GM19099 (cell line): ENCODE data around the gene ZNF837.

ENCODE experiments used
- POLR2A ChIP-seq: IDR thresholded peaks from 3 replicates; pipeline ENCODE4 v1.6.1; 2011; ENCODE audit warnings: low read depth; ENCODE audit not compliant: insufficient read length; ENCODE audit errors: extremely low read depth

Gene ZNF837

DNA sequence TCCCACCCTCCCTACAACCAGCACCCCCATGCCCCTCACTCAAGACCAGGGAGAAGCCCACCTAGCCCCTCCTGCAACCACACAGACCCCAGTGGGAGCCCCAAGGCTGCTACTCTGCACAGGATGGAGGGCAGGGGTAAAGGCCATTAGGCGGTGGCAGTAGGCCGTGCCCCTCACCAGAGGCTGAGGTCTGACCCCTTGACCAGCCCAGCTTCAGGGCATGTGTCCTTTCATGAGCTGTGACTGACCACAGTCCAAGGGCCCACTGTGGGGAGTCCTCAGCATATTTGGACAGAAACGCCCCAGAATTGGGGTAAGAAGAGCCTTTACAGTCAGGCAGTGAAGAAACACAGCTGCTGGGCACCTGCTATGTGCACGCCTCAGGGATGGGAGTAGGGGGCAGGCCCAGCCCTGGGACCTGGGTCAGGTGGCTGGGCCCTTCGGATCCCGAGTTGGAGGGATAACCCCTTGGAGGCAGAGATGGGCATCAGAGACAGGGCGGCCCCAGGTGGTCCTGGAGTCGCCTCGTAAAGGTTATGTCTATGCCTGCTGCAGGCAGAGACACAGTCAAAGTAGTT lies 4.6 kb upstream of the ZNF837 start:
- TF ChIP-seq POLR2A = no peak

DNA sequence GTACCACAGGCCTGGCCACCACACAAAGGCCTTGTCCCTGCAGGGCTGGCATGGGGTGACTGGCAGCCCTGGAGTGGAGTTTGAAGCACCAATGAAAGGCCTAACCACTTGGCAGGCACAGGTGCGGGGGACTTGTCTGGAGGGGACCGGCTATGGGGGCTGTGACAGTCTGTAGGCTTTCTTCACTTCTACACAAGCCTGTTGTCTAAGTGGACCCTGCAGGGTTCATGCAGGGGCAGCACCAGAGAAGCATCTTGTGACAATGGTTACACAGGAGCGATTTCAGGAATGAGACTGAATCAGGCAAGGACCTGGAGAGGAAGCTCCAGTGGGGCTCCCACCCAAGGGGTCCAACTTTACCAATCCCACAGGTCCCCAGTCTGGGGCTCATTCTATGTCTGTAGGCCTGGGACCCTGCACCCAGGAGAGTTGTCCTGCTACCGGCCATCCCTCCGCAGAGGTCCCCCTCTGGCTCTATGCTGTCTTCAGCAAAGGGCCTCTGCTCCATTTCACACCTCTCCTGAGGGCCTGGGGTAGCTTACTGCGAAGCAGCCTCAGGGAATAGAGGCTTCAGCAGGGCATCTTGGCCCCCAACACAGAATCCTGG lies 2.3 kb upstream of the ZNF837 start:
- no peak for TF ChIP-seq POLR2A

DNA sequence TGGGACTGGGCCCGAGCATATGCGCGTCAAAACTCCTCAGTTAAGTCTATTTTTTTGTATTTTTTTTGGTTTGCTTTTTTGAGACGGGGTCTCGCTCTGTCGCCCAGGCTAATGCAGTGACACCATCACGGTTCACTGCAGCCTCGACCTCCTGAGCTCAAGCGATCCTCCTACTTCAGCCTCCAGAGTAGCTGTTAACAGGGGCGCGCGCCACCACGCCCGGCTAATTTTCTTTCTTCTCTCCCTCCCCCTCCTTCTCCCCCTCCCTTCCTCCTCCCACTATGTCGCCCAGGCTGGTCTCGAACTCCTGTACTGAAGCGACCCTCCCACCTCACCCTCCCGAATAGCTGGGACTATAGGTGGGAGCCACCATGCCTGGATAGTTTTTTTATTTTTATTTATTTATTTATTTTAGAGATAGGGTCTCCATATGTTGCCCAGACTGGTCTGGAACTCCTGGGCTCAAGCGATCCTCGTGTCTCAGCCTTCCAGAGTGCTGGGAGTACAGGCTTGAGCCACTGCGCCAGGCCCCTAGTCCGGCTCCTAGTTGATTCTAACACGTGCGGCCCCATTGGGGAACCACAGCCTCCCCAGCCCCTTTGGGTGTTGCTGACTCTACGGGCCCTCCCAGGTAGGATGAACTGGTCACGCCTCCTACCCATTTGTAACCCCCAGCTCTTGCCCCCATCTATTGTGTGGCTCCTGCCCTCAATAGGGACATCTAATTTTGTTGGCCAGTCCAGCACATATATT lies 806 bp upstream of the ZNF837 start:
- TF ChIP-seq POLR2A = no peak

DNA sequence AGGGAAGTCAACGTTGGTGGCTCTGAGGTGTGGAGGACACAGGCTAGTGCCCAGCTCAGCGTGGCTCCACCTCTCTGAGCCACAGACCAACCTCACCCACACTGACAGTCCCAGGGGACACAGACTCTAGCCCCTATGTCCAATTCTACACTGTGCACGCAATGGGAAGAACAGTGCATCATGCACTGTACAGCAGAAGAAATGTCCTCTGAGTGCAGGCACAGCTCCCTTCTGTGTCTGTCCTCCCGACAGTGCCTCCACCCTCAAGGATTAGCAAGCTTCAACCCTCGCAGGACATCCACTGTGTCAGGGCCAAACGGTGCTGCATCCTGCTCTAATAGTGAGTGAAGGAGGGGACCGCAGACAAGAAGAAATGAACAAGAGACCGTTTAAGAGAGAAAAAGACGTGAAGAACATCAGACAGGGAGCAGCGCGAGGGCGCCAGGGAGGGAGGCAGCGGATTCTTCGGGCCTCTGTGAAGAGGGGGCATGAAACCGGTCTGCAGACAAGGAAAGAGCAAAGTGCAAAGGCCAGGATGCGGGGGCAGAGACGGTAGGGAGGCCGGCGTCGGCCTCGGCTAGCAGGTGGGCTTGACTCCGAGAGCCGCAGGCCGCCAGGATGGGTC lies 681 bp downstream of the ZNF837 start:
- no peak for TF ChIP-seq POLR2A

DNA sequence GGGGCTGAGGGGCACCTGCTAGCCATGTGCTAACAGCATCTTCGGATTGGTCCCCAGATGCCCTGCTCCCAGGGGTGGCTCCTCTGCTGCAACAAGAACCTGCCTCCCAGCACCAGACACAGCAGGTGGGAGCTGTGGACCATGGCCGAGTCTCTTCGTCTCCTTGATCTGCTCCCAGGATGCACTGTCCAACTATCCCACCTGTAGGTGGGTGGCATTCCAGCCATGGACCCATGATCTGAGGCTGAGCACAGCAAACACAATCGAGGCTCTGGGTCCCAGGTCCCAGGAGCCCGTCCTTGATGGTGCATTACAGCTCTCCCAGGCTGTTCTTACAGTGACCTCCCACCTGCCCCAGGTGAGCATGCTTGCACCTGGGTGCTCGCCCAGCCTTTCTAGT lies 1.6 kb downstream of the ZNF837 start:
- no peak for TF ChIP-seq POLR2A

DNA sequence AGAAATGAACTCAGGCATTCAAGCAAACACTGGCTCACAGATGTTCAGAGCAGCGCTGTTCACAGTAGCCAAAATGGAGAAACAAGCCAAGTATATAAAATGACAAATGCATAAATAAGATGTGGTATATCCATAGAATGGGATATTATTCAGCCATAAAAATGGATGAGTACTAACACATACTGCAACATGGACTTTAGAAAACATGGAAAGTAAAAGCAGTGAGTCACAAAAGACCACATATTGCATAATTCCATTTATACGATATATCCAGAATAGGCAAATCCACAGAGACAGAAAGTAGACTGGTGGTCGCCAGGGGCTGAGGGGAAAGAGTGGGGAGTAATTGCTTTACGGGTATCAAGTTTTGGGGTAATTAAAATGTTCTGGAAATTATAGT lies 6.6 kb downstream of the ZNF837 start:
- no peak for TF ChIP-seq POLR2A

DNA sequence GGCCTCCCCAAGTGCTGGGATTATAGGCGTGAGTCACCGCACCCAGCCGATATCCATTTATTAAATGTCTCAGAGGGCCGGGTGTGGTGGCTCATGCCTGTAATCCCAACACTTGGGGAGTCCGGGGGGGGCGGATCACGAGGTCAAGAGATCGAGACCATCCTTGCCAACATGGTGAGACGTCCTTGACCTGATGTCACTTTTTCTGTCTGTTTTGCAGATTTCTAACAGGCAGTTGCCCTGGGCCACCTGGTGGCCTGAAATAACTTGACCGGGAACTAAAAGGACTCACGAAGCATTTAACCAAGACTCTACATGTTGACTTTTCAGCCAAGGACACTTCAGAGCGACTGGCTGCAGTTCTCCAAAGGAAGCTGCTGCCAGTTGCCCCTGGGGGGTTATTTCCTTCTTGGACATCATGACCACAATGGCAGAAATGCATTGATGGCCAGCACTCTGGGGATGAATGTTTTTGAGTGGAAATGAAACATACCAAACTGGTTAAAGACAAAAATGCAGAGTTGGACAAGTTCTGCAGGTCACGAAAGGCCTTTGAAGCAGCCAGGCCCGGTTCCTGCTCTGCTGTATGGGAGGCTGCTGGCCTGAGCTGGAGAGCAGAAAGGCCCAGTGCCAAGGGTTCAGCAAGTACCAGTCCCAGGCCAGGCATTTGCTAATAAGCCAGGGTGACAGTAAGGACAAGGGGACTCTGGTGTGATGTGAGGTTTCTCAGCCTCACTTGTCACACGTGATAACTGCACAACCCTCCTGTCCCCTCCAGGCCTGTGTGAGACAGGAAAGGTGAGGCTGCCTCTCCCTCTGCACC lies 8.3 kb downstream of the ZNF837 start:
- no peak for TF ChIP-seq POLR2A

DNA sequence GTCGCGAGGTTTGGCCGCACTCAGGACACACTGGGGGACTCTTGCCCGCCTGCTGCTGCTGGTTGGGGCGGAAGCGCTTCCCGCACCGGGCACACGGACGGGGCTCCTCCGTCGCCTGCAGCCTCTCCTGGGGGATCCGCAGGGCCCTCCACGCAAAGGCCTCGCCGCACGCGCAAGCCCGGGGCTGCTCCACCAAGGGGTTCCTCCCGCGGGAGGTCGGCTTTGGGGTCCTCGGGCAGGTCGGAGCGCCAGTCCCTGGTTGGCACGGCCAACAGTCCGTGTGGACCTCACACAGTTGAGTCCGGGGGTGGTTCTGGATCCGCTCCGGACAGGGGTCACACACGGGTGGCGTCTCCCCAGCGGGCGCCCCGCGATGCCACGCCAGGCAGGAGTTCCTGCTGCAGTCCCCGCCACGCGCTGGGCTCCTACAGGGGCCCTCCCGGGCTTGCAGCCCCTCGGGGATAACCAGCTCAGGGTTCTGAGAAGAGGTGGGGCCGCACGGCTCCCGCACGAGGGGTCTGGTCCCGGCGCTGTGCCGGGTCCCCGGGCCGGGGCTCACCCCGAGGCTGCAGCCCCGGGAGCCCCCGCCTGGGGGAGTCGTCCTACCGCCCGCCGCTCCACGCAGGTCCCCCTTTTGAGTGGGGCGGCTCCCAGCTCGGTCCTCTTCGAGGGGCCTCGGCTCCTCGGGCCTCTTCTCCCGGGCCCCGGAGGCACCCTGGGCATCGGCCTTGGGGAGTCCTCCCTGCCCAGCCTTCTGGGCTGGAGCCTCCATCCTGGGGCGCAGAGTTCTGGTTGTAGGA lies 12.1 kb downstream of the ZNF837 start:
- TF ChIP-seq POLR2A = no peak

DNA sequence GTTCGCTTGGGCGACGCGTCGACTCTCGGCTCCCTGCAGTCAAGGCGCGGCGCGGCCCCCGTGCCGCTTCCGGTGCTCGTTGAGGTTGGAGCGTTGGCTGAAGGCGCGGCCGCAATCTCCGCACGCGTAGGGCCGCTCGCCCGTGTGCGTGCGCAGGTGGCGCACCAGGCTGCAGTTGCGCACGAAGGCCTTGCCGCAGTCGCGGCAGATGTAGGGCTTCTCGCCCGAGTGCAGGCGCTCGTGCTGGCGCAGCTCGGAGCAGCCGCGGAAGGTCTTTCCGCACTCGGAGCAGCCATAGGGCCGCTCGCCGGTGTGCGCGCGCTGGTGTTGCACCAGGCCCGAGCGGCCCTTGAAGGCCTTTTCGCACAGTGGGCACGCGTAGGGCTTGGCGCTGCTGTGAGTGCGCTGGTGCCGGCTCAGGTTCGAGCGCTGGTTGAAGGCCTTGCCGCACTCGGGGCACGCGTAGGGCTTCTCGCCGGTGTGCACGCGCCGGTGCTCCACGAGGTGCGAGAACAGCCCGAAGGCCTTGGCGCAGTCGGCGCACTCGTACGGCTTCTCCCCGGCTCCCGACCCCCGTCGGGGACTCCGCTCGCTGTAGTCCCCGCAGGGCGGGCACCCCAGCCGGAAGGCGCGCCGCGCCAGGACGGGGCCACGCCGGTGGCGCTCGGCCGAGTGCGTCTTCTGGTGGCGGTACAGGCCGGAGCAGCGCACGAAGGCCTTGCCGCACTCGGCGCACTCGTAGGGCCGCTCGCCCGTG lies 13.0 kb downstream of the ZNF837 start:
- TF ChIP-seq POLR2A = no peak

DNA sequence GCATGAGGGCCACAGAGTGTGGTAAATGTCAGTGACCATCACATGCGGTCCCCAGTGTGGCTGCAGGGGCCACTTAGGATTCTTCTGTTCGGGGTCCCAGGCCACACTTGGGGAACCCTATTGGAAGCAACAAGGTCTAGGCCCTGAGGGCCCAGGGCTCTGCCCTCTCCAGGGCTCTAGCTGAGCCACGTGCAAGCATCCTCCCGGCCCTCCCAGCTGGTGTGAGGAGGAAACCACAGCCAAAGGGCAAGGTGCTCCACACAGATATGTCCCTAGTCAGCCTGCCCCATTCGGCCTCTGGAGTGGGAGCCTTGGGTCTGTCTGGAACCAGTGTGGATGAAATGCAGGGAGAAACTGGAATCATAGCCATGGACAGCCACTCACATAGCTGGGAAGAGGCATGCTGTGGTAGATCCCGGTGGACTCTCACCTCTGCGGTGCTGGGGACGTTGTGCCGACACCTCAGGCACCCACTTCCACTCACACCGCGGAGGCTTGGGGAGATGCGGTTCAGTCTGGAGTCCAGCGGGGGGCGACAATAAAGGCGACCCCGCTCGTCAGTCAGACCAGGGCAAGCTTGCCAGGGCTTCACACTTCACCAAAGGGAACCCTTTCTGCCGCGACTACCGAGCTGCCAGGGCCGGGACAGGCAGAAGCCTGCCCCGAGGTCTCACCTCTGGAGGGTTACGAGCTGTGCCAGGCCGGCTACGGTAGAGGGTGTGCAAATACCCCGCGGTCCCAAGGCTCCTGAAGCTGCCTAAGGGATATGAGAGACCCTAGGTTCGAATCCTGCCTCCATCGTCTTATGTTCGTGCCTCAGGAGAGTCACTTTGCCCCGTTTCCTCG lies 14.0 kb downstream of the ZNF837 start:
- no peak for TF ChIP-seq POLR2A

DNA sequence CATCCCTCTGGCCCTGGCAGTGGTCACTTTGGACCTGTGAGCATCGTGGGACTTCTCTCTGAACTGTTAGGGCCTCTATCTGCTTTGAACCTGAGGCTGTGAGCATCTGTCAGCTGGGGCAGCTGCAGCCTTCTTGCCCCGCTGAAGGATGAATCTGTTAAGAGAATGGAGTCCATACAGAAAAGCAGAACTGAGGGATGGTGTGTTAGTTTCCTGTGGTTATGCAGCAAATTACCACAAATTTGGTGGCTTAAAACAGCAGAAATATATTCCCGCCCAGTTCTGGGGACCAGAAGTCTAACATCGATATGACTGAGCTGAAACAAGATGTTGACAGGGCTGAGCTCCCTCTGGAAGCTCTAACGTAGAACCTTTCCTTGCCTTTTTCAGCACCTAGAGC lies 16.7 kb downstream of the ZNF837 start:
- no peak for TF ChIP-seq POLR2A

DNA sequence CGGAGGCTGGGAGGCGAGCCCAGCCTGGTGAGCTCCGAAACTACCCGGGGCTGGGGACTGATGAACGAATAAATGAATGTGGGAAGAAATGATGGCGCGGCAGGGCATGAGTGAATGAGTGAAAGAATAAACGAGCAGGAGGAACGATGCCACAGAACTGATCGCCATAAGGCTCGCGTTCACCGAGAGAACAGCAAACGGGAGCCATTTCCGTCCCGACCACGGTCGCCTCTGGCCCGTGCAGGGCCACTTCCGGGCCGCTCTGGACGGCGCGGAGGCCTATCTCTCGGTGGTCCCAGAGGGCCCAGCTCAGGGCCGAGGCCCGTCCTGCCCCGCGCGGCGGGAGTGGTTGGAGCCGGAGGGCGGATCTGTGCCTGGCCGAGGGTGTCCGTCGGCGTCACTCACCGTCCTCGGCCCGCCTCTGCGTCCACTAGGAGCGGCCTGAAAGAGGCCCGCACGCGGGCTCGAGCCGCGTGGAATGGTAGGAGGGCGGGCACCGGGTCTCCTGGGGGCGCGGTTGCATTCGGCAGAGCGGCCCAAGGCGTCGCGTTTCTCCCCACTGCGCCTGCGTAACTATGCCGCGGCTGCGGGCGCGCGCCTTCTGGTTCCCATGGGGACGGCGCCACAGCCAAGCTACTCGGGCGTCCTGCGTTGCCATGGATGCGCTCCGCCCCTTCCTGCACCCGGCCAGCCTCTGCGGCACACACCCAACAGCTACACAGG lies 18.4 kb downstream of the ZNF837 start, which contains the start of gene ZNF497:
Gene ZNF497 (minus strand): TSS at position 480 of the 723 bp plus-strand sequence. CDS start 5,116 bp downstream, outside the sequence.
- TF ChIP-seq POLR2A = peak; percentile 73
